Hepatocyte (in vitro differentiated cells): Measurements from ENCODE around the gene RESF1. TPM values are rescaled to one million over a fixed set of nuclear protein-coding genes. Genes with fewer than 3 reads are reported as not detected.

ENCODE experiments used
- DNase-seq: peaks from one replicate; pipeline ENCODE4 v3.0.0-alpha.2; 2016; ENCODE audit warnings: low spot score
- H2AFZ ChIP-seq: fragments of 200-600 bp; sonication (generic); 2 replicates; pipeline ENCODE4 v1.6.0; 2016; ENCODE audit warnings: antibody characterized with exemption, mild to moderate bottlenecking
- H3K27ac ChIP-seq: fragments of 200-600 bp; sonication (generic); 2 replicates; pipeline ENCODE4 v1.5.1; 2016; ENCODE audit warnings: mild to moderate bottlenecking
- H3K27me3 ChIP-seq: fragments of 200-600 bp; sonication (generic); 2 replicates; pipeline ENCODE4 v1.6.1; 2016
- H3K36me3 ChIP-seq: fragments of 200-600 bp; sonication (generic); replicated peaks from 2 replicates; pipeline ENCODE4 v1.5.1; 2016; ENCODE audit warnings: low read depth; ENCODE audit not compliant: insufficient read depth
- H3K4me1 ChIP-seq: fragments of 200-600 bp; sonication (generic); 2 replicates; pipeline ENCODE4 v1.5.1; 2016; ENCODE audit warnings: mild to moderate bottlenecking, moderate library complexity; ENCODE audit not compliant: insufficient read depth
- H3K4me2 ChIP-seq: fragments of 200-600 bp; sonication (generic); 2 replicates; pipeline ENCODE4 v1.6.0; 2016
- H3K4me3 ChIP-seq: fragments of 200-600 bp; sonication (generic); 2 replicates; pipeline ENCODE4 v1.5.1; 2016; ENCODE audit warnings: mild to moderate bottlenecking
- H3K79me2 ChIP-seq: fragments of 200-600 bp; sonication (generic); 2 replicates; pipeline ENCODE4 v1.6.0; 2017; ENCODE audit warnings: mild to moderate bottlenecking
- H3K9me2 ChIP-seq: fragments of 200-600 bp; sonication (generic); replicated peaks from 2 replicates; pipeline ENCODE4 v1.6.0; 2017; ENCODE audit warnings: mild to moderate bottlenecking; ENCODE audit not compliant: insufficient read depth
- H3K9me3 ChIP-seq: fragments of 200-600 bp; sonication (generic); 2 replicates; pipeline ENCODE4 v1.5.1; 2016; ENCODE audit warnings: low read depth, mild to moderate bottlenecking
- H4K20me1 ChIP-seq: fragments of 200-600 bp; sonication (generic); 2 replicates; pipeline ENCODE4 v1.6.0; 2016; ENCODE audit warnings: mild to moderate bottlenecking; ENCODE audit not compliant: insufficient read depth, poor library complexity, severe bottlenecking
- EZH2 ChIP-seq: fragments of 200-600 bp; sonication (generic); IDR thresholded peaks from 2 replicates; pipeline ENCODE4 v1.6.1; 2016; ENCODE audit warnings: antibody characterized with exemption, mild to moderate bottlenecking, borderline replicate concordance
- EZH2phosphoT487 ChIP-seq: fragments of 200-600 bp; sonication (generic); IDR thresholded peaks from one replicate; pipeline ENCODE4 v1.6.1; 2018; ENCODE audit warnings: antibody characterized with exemption, mild to moderate bottlenecking, low read depth, moderate library complexity; ENCODE audit not compliant: unreplicated experiment, severe bottlenecking
- WGBS: methylation state at CpG from one replicate; pipeline ENCODE4 v1.1.6; 2016; ENCODE audit warnings: low lambda C conversion rate; ENCODE audit errors: missing lambda C conversion rate; 5-methylcytosine and 5-hydroxymethylcytosine counted together
- polyA plus RNA-seq: library from polyadenylated mRNA; unstranded; fragments of >200 nt; fragmentation: Nextera tagmentation; extraction: Ambion mirVana; gene quantifications from 2 replicates; pipeline ENCODE4 v1.2.1, GENCODE V29; 2016
- total RNA-seq: library from RNA; depleted of rRNA; stranded (reverse); fragments of >200 nt; gene quantifications from 2 replicates; pipeline ENCODE4 v1.2.3, GENCODE V29; 2014
- TF ChIP-seq, protein P1 (sequence below): fragments of 200-600 bp; sonication (generic); IDR thresholded peaks from 2 replicates; pipeline ENCODE4 v1.5.1; 2016; ENCODE audit warnings: antibody characterized with exemption, mild to moderate bottlenecking; ENCODE audit not compliant: poor library complexity

The RESF1 gene
- total and polyA plus RNA-seq, 2 experiments from 2014 or later, result 28.8 to 63.8 TPM

DNA sequence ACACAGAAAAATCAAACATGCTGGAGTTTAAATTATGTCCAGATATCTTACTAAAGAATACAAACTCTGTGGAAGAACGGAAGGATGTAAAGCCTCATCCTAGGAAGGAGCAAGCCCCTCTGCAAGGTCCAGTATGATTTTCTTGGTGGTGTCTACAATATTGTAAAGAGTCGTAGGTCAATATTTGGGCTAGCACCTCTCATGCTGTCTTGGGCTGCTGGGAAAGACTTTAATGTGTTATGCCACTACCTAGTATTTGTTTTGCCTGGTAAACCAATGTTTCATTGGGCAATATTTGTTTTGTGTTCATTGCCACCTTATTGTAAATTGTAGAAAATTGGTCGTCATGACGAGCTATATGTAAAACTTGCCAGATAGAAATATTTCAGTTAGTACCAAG lies 26.6 kb downstream of the RESF1 start:
- Histone ChIP-seq H3K4me3 (no peak overlapping the region), H3K79me2 (peaks cover 41% of the 10 kb centered on the region), H3K27ac (no peak overlapping the region), H2AFZ (no peak overlapping the region), H3K4me2 (no peak overlapping the region), H3K9me2 (no peaks in the 10 kb centered on the region), H3K9me3 (peaks cover 46% of the 10 kb centered on the region), H4K20me1 (no peaks in the 10 kb centered on the region), H3K27me3 (no peaks in the 10 kb centered on the region), H3K36me3 (peaks cover 23% of the 10 kb centered on the region), H3K4me1 (no peaks in the 10 kb centered on the region)
- WGBS, result 87% methylated on average over 4 of the region's 4 CpGs
- DNase-seq, result no peak
- TF ChIP-seq EZH2phosphoT487, result no peak
- TF ChIP-seq, protein P1, sequence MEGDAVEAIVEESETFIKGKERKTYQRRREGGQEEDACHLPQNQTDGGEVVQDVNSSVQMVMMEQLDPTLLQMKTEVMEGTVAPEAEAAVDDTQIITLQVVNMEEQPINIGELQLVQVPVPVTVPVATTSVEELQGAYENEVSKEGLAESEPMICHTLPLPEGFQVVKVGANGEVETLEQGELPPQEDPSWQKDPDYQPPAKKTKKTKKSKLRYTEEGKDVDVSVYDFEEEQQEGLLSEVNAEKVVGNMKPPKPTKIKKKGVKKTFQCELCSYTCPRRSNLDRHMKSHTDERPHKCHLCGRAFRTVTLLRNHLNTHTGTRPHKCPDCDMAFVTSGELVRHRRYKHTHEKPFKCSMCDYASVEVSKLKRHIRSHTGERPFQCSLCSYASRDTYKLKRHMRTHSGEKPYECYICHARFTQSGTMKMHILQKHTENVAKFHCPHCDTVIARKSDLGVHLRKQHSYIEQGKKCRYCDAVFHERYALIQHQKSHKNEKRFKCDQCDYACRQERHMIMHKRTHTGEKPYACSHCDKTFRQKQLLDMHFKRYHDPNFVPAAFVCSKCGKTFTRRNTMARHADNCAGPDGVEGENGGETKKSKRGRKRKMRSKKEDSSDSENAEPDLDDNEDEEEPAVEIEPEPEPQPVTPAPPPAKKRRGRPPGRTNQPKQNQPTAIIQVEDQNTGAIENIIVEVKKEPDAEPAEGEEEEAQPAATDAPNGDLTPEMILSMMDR, result no peak

DNA sequence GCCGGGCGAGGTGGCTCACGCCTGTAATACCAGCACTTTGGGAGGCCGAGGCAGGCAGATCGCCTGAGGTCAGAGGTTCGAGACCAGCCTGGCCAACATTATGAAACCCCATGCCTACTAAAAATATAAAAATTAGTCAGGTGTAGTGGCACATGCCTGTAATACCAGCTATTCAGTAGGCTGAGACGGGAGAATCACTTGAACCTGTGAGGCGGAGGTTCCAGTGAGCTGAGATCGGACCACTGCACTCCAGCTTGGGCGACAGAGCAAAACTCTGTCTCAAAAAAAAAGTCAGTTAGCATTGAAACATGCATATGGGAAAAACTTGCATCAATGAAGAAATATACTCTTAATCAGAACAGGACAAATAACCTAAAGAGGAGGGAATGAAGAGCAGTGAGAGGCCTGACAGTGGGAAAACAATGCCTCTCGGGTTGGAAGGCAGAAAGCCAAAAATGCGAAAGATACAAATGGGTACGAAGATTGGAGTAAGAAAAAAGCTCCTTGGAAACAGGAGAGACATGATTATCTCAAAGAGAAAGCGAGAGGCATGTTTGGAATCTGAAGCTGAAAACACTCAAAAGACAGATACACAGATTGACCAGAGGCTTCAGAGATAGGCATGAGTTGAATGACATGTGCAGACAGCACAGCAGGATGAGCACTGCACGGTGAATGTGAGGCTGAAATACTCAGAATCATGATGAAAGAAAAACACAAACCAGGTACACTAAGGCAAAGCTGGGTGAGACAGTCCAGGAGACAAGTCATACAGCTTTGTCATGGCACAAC lies 30.6 kb downstream of the RESF1 start:
- Histone ChIP-seq H3K4me3 (no peak overlapping the region), H4K20me1 (no peaks in the 10 kb centered on the region), H3K27me3 (no peaks in the 10 kb centered on the region), H3K9me2 (no peaks in the 10 kb centered on the region), H3K4me2 (no peak overlapping the region), H3K36me3 (no peaks in the 10 kb centered on the region), H3K9me3 (peaks cover 6% of the 10 kb centered on the region), H3K27ac (peak overlapping the region; percentile 36), H3K4me1 (no peaks in the 10 kb centered on the region), H2AFZ (no peak overlapping the region), H3K79me2 (peaks cover 7% of the 10 kb centered on the region)
- DNase-seq, result peak; percentile 31
- TF ChIP-seq, protein P1, result no peak
- TF ChIP-seq EZH2phosphoT487 (no peak), EZH2 (no peak)
- 90% methylated on average over 15 of the region's 15 CpGs for WGBS

DNA sequence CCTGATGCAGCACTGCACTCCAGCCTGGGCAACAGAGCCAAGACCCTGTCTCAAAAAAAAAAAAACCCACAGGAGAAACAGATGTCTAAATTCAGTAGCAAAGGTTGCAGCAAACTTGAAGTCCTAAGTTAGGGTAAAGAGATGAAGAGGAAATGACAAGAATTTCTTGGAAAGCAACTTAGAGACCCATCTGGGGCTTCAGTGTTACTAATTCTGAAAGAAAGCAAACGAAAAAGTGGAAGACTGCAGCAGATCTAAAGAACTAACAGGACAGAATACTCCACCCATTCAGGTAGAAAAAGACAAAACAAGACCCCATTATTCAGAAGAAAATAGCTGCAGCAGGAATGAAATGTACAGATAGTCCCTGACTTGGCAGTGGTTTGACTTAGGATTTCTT lies 31.9 kb downstream of the RESF1 start:
- no peak overlapping the region for H3K27ac ChIP-seq
- H3K27me3 ChIP-seq, result no peaks in the 10 kb centered on the region
- no peaks in the 10 kb centered on the region for H3K4me1 ChIP-seq
- H3K4me2 ChIP-seq, result no peak overlapping the region
- no peaks in the 10 kb centered on the region for H3K9me2 ChIP-seq
- no peaks in the 10 kb centered on the region for H4K20me1 ChIP-seq
- no peak overlapping the region for H2AFZ ChIP-seq
- H3K79me2 ChIP-seq, result peaks cover 3% of the 10 kb centered on the region
- TF ChIP-seq, protein P1, result no peak
- TF ChIP-seq EZH2phosphoT487 (no peak), EZH2 (no peak)
- H3K9me3 ChIP-seq, result no peaks in the 10 kb centered on the region
- 95% methylated on average over 1 of the region's 1 CpG for WGBS
- H3K36me3 ChIP-seq, result no peaks in the 10 kb centered on the region
- no peak overlapping the region for H3K4me3 ChIP-seq
- no peak for DNase-seq

DNA sequence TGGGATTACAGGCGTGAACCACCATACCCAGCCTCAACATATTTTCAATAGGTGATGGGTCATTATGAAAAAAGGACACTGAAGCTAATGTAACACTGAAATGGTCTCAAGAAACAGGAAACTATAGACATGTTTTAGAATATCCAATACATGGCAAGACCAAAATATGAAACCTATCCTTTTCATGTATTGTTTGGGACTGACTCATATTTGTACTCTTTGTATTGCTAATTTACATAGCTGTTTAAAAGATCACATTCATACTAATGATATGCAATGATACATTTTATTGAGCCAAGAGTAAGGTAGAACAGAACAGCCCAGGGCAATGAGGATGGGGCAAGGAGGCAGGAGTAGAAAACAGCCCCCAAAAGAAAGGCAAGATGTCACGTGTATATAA lies 32.6 kb downstream of the RESF1 start:
- no peaks in the 10 kb centered on the region for H3K36me3 ChIP-seq
- no peak overlapping the region for H2AFZ ChIP-seq

More for the DNA sequence above, 32.6 kb downstream of the RESF1 start:
- 92% methylated on average over 2 of the region's 2 CpGs for WGBS
- Histone ChIP-seq H3K4me1 (no peaks in the 10 kb centered on the region), H3K4me3 (no peak overlapping the region), H3K9me2 (no peaks in the 10 kb centered on the region), H3K27me3 (no peaks in the 10 kb centered on the region), H3K27ac (no peak overlapping the region), H3K79me2 (peaks cover 3% of the 10 kb centered on the region), H3K9me3 (no peaks in the 10 kb centered on the region), H3K4me2 (no peak overlapping the region), H4K20me1 (no peaks in the 10 kb centered on the region)
- TF ChIP-seq, protein P1, result no peak
- no peak for TF ChIP-seq EZH2phosphoT487
- no peak for TF ChIP-seq EZH2
- DNase-seq, result no peak
